ENCODE data around the gene GSK3B. TPM values are rescaled to one million over a fixed set of nuclear protein-coding genes. Genes with fewer than 3 reads are reported as not detected.
"Not testable (repeated sequence)": the region's sequence is repeated elsewhere in the genome, so short reads cannot be mapped to it uniquely, and the experiment has no call there.

Gene GSK3B
- total RNA-seq, 1 donor from 2014 or later: 43.7 TPM

DNA sequence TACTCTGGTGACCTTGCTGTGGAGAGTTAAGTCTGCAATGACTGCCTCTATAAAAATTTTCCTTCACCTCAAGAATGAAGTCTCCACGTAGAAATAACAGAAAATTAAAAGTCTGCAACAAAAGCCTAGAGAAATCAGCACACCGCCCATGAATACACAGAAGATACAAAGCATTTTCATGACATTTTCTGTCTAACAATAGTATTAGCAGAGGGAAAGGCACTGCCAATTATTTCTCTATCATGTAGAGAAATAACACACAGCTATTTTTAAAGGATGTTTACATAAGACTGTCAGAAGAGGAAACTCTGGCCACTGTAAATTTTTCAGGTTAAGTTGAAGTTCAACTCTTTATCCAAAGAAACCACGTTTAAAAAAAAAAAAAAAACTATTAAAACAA is 80.8 kb downstream of the GSK3B start:
- DNase-seq (ENCODE audit: low read depth, low spot score): peak; percentile 8

DNA sequence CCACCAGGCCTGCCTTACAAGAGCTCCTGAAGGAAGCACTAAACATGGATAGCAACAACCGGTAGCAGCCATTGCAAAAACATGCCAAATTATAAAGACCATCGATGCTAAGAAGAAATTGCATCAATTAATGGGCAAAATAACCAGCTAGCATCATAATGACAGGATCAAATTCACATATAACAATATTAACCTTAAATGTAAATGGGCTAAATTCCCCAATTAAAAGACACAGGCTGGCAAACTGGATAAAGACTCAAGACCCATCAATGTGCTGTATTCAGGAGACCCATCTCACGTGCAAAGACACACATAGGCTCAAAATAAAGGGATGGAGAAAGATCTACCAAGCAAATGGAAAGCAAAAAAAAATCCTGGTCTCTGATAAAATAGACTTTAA is 88.5 kb downstream of the GSK3B start:
- not testable (repeated sequence) for DNase-seq (ENCODE audit: low read depth, low spot score)

DNA sequence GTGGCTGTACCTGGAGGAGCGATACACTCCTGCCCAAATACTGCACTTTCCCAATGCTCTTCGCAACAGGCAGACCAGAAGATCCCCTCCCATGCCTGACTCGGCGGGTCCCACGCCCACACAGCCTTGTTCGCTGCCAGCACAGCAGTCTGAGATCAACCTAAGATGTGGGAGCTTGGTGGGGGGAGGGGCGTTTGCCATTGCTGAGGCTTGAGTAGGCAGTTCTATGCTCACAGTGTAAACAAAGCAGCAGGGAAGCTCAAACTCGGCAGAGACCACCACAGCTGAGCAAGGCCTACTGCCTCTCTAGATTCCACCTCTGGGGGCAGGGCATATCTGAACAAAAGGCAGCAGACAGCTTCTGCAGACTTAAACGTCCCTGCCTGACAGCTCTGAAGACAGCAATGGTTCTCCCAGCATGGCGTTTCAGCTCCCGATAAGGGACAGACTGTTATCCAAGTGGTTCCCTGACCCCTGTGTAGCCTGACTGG is 90.2 kb downstream of the GSK3B start:
- DNase-seq (ENCODE audit: low read depth, low spot score): not testable (repeated sequence)

DNA sequence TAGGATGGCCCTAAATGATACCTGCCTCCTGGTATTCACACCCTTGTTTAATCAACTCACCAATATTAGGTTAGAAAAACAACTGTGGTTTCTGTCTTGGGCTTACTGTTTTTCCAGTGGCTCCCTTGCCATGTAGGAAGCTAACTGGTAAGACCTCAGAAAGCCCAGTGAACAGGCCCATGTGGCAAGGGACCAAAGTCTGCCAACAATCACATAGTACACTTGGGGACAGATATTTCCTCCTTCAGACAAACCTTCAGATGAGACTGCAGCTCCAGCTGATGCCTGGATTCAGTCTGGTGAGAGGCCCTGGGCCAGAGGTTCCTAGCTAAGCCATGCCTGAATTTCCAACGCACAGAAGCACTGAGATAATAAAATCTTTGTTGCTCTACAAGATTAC is 96.1 kb downstream of the GSK3B start:
- DNase-seq (ENCODE audit: low read depth, low spot score): no peak

- DNase-seq (ENCODE audit: low read depth, low spot score): no peak
These were observed 103.4 kb downstream of the GSK3B start for GRCh38 chr3:119990888-119991287.

DNA sequence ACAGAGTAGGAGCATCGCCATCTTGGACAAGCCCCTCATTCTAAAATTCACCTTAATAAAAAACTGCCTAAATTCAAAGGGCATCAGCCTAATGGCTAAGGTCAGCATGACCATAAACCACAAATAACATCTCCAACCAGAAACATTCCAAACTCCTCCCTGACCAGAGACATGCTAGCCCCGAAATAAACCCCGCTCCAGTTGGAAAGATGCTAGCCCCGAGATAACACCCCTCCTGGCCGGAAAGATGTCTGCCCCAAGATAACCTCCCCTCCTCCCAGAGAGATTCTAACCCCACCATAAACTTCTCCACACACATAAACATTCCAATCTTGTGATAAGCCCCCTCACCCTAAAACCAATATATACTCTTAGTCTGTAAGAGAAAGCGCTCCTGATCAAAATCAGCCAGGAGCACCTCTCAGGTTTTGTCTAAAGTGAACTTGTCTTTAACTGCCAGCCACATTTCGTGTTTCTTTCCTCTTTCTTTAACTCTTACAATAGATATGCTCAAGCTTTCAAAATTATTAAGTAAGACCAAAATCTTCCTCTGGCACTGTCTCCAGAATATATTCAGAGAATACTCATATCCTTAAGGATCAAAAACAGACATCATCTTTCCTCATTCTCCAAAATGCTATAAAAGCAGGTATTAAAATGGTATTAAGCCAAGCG is 104.1 kb downstream of the GSK3B start:
- no peak for DNase-seq (ENCODE audit: low read depth, low spot score)

DNA sequence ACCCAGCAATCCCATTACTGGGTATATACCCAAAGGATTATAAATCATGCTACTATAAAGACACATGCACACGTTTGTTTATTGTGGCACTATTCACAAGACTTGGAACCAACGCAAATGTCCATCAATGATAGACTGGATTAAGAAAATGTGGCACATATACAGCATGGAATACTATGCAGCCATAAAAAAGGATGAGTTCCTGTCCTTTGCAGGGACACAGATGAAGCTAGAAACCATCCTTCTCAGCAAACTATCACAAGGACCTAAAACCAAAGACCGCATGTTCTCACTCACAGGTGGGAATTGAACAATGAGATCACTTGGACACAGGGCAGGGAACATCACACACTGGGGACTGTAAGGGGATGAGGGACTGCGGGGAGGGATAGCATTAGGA is 107.4 kb downstream of the GSK3B start:
- not testable (repeated sequence) for DNase-seq (ENCODE audit: low read depth, low spot score)

GRCh38 chr3:119981386-119981785 is 112.9 kb downstream of the GSK3B start:
- no peak for DNase-seq (ENCODE audit: low read depth, low spot score)

DNA sequence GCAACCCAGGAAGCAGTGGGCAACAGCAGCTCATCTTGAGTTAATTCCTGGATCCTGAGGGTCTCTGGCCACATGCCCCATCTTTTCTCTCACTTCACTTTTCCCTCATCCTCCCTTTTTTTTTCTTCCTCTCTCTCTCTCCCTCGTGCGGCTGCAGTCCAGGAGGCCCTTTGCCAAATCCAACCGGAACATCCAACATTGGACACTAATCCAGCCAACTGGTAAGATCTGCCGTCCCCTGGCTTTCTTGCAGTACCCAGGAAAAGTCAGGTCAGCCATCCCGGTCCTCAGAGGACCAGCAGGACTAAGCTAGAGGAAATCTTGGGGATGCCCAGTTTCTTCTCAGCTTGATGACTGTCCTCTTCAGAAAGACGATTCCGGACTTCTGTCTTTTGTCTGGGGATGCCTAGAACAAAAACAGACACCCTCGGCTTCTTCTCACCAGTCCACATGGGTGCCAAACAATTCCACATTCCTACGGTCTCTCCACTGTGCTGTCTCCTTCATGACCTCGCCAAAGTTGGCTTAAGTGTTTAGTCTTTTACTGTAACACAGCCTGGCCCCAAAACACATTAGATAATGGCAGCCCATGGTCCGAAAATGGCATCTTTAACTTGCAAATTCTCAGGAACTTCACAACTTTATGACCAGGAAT is 115.6 kb downstream of the GSK3B start:
- DNase-seq (ENCODE audit: low read depth, low spot score): no peak

- no peak for DNase-seq (ENCODE audit: low read depth, low spot score)
These were observed 116.9 kb downstream of the GSK3B start for GRCh38 chr3:119977353-119977752.

DNA sequence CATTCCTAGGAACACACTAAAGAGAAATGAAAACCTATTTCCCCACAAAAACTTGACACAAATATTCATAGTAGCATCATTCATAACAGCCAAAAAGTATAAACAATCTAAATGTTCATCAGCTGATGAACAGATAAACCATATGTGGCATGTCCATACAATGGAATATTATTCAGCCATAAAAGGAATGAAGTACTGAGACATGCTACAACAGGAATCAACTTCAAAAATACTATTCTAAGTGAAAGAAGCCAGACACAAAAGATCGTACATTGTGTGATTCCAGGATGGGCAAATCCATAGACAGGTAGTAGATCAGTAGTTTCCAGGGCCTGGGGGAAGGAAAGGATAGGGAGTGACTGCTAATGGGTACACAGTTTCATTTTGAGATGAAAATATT is 118.0 kb downstream of the GSK3B start:
- DNase-seq (ENCODE audit: low read depth, low spot score): no peak

GRCh38 chr3:119974656-119975055 is 119.6 kb downstream of the GSK3B start:
- no peak for DNase-seq (ENCODE audit: low read depth, low spot score)

- no peak for DNase-seq (ENCODE audit: low read depth, low spot score)
These were observed 121.1 kb downstream of the GSK3B start for GRCh38 chr3:119973018-119973646.

GRCh38 chr3:119969759-119970158 is 124.5 kb downstream of the GSK3B start:
- no peak for DNase-seq (ENCODE audit: low read depth, low spot score)

DNA sequence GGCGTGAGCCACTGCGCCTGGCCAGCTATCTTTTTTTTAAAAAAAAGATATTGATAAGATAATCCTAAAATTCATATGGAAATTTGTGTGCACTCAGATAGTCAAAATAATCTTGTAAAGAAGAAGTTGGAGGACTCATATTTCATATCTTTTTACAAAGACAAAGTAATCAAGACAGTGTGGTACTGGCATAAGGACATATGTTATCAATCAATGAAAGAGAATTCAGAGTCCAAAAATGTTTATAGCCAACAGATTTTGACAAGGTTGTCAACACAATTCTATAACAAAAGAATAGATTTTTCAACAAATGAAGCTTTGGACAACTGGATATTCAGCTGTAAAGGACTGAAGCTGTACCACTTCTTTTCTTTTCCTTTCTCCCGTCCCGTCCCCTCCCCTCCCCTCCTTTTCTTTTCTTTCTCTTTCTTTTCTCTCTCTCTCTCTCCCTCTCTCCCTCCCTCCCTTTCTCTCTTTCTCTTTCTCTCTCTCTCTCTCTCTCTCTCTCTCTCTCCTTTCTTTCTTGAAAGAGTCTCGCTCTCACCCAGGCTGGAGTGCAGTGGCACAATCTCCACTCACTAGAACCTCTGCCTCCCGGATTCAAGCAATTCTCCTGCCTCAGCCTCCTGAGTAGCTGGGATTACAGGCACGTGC is 126.8 kb downstream of the GSK3B start:
- no peak for DNase-seq (ENCODE audit: low read depth, low spot score)

DNA sequence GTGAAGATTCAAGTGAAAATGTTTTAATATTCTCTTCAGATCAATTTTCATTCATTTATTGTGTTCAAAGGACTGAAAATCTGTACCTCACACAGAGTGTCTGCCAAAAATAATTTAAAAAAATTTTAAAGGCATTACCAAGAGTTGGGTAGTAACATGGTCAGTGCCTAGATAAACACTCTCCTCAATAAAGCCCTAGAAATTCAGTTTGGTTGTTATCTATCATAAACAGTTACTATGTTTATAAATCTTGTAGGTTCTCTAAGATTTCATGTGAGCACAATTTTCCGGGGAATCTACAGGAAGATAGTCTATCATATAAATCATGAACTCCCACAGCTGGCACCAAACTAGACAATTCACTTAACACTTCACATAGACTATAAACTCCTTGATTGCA is 128.6 kb downstream of the GSK3B start:
- DNase-seq (ENCODE audit: low read depth, low spot score): no peak

DNA sequence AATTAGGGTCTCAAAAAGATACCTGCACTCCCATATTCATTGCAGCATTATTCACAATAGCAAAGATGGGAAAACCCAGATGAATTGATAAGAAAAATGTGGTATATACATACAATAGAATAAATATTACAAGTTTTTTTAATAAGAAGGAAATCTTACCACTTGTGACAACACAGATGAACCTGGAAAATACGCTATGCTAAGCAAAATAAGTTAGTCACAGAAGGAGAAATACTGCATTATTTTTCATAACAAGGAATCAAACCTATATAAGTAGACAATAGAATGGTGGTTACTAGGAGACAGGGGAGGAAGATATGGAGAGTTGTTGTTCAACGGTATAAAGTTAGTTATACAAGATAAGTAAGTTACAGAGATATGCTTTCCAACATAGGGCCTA is 130.0 kb downstream of the GSK3B start:
- no peak for DNase-seq (ENCODE audit: low read depth, low spot score)

- no peak for DNase-seq (ENCODE audit: low read depth, low spot score)
These were observed 138.3 kb downstream of the GSK3B start for GRCh38 chr3:119955972-119956371.

- no peak for DNase-seq (ENCODE audit: low read depth, low spot score)
These were observed 143.5 kb downstream of the GSK3B start for GRCh38 chr3:119950666-119951325.

DNA sequence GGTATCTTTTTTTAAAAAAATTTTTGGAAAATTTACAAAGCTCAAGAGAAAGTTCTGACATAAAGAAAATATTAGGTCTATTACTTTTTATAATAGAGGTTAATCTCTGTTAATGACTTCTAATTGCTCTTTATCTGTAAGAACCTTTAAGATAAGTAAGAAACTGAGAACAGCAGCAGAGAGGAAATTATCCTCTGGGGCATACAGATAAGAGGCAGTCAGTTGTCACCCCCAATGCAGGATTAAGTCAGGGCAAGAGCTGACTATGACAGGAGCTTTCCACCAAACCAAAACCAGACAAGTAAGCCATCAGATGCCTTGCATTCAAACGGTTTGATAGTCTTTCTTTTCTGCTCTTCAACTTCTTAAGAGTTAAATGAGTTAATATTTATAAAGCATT is 149.0 kb downstream of the GSK3B start:
- no peak for DNase-seq (ENCODE audit: low read depth, low spot score)

DNA sequence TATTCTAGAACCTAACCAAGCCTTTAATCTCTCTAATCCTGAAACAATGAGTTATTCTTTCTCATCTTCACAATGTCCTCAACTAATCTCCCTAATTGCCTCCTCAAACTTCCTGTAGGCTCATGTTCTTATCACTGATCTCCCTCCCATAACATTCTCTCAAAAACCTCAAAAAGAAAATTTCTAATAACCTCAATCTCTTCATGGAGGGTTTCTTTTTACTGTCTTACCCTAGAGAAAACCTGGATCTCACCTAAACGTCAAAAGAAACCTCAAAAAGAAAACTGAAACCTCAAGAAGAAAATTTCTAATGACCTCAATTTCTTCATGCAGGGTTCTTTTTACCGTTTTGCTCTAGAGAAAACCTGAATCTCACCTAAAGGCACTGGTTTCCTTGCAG is 150.2 kb downstream of the GSK3B start:
- no peak for DNase-seq (ENCODE audit: low read depth, low spot score)

- no peak for DNase-seq (ENCODE audit: low read depth, low spot score)
These were observed 155.2 kb downstream of the GSK3B start for GRCh38 chr3:119939077-119939476.
